Brain microvascular endothelial cell (primary cell): ENCODE data around the gene LAMB4.

Experiments
- DNase-seq: peaks from one replicate; pipeline ENCODE4 v3.0.0-alpha.2; 2020
- H3K27ac ChIP-seq: fragments of 250-450 bp; sonication (Bioruptor Pico); 2 replicates; pipeline ENCODE4 v1.5.1; 2020; ENCODE audit warnings: mild to moderate bottlenecking, moderate library complexity
- H3K27me3 ChIP-seq: fragments of 250-450 bp; sonication (Bioruptor Pico); replicated peaks from 2 replicates; pipeline ENCODE4 v1.5.1; 2020; ENCODE audit warnings: mild to moderate bottlenecking
- H3K36me3 ChIP-seq: fragments of 250-450 bp; sonication (Bioruptor Pico); replicated peaks from 2 replicates; pipeline ENCODE4 v1.5.1; 2020; ENCODE audit warnings: mild to moderate bottlenecking
- H3K4me3 ChIP-seq: 2 replicates; pipeline ENCODE4 v1.5.1; 2011; ENCODE audit warnings: low read depth, mild to moderate bottlenecking, control low read depth, low read length, moderate library complexity
- CTCF ChIP-seq: IDR thresholded peaks from 2 replicates; pipeline ENCODE4 v1.5.1; 2011; ENCODE audit warnings: low read depth, mild to moderate bottlenecking, moderate library complexity, low read length, control low read depth, inconsistent platforms; ENCODE audit errors: missing control alignments
- in situ Hi-C: cut with HindIII; loops from 2 replicates; pipeline ENCODE4 v1.10.0; 2017; ENCODE audit warnings: low sequenced_read_pairs, low pct_ligation_motif_present

The LAMB4 gene

GRCh38 chr7:108057951-108058481 is 72.1 kb downstream of the LAMB4 start:
- in situ Hi-C loops, result no loop called here
- no peak for TF ChIP-seq CTCF

GRCh38 chr7:108055611-108056021 is 74.5 kb downstream of the LAMB4 start:
- Histone ChIP-seq H3K27ac (no peak overlapping the region), H3K36me3 (no peaks in the 10 kb centered on the region), H3K27me3 (no peaks in the 10 kb centered on the region), H3K4me3 (no peak overlapping the region)
- no peak for DNase-seq
- no peak for TF ChIP-seq CTCF
- in situ Hi-C loops, result no loop called here

More at GRCh38 chr7:108057951-108058481, 72.1 kb downstream of the LAMB4 start:
- H3K36me3 ChIP-seq, result no peaks in the 10 kb centered on the region
- H3K4me3 ChIP-seq, result no peak overlapping the region
- DNase-seq, result no peak
- H3K27me3 ChIP-seq, result no peaks in the 10 kb centered on the region
- no peak overlapping the region for H3K27ac ChIP-seq

- TF ChIP-seq CTCF, result no peak
- H3K27me3 ChIP-seq, result no peaks in the 10 kb centered on the region
- H3K27ac ChIP-seq, result no peak overlapping the region
- no peaks in the 10 kb centered on the region for H3K36me3 ChIP-seq
- no peak for DNase-seq
- in situ Hi-C loops, result no loop called here
- H3K4me3 ChIP-seq, result no peak overlapping the region
These were observed 75.6 kb downstream of the LAMB4 start for GRCh38 chr7:108054537-108054936.

GRCh38 chr7:108053250-108053649 is 76.9 kb downstream of the LAMB4 start:
- H3K4me3 ChIP-seq, result no peak overlapping the region
- H3K27me3 ChIP-seq, result no peaks in the 10 kb centered on the region
- H3K36me3 ChIP-seq, result no peaks in the 10 kb centered on the region
- H3K27ac ChIP-seq, result no peak overlapping the region
- in situ Hi-C loops, result no loop called here
- no peak for TF ChIP-seq CTCF
- no peak for DNase-seq

GRCh38 chr7:108051454-108051853 is 78.7 kb downstream of the LAMB4 start:
- H3K4me3 ChIP-seq, result no peak overlapping the region
- no peak for DNase-seq
- no peak overlapping the region for H3K27ac ChIP-seq
- no peaks in the 10 kb centered on the region for H3K36me3 ChIP-seq
- in situ Hi-C loops, result no loop called here
- TF ChIP-seq CTCF, result no peak
- no peaks in the 10 kb centered on the region for H3K27me3 ChIP-seq

- in situ Hi-C loops, result no loop called here
These were observed 80.2 kb downstream of the LAMB4 start for GRCh38 chr7:108049962-108050361.

More at GRCh38 chr7:108049962-108050361, 80.2 kb downstream of the LAMB4 start:
- H3K27ac ChIP-seq, result no peak overlapping the region
- no peak overlapping the region for H3K4me3 ChIP-seq
- DNase-seq, result no peak
- TF ChIP-seq CTCF, result no peak
- no peaks in the 10 kb centered on the region for H3K27me3 ChIP-seq
- H3K36me3 ChIP-seq, result no peaks in the 10 kb centered on the region
